ENCODE measurements around the gene CRLF1. TPM values are rescaled to one million over a fixed set of nuclear protein-coding genes. Genes with fewer than 3 reads are reported as not detected.
"Not testable (repeated sequence)": the region's sequence is repeated elsewhere in the genome, so short reads cannot be mapped to it uniquely, and the experiment has no call there.

CRLF1 gene
- polyA plus RNA-seq, 2 of the 4 experiments (the other 2 are of a cell fraction): 0.37 to 2.5 TPM

- H3K4me3 ChIP-seq: no peak overlapping the region
- no peak overlapping the region; a peak in 1 of 6 replicates for H3K27ac ChIP-seq
- no peaks in the 10 kb centered on the region for H3K9me3 ChIP-seq
- 31% methylated on average over 6 of the region's 32 CpGs for WGBS (ENCODE audit: missing lambda C conversion rate)
- peak; percentile 65 to 85; a peak in 5 of 6 replicates for ATAC-seq
- no peak for FAIRE-seq
- H3K4me1 ChIP-seq: peaks cover 14% of the 10 kb centered on the region; the same call in 2 of the 3 replicates
- ChIA-PET POLR2A (no interaction called here), CTCF (interaction anchor here (0.8 to 2.4 kb wide), 7 partner anchors 9 to 264 kb away, joined by 3 to 11 read pairs (median 4); partner anchors contain the start of gene REX1BD)
- peak in 1 of 2 experiments; percentile 38 for DNase-seq (ENCODE audit: low read depth in 1 of 2, low spot score in 1 of 2)
- H3K4me2 ChIP-seq: no peak overlapping the region
- TF ChIP-seq CEBPB (IDR thresholded peaks at IDR 0.05) (no peak), CTCF (IDR thresholded peaks at IDR 0.05) (peak; percentile 10; the same call in 1 of the 3 replicates)
Measured at GRCh38 chr19:18603255-18603957, 3.2 kb downstream of the CRLF1 start.

- TF ChIP-seq ZFP36 (IDR thresholded peaks at IDR 0.05; ENCODE audit: borderline replicate concordance, partially characterized antibody) (no peak), HOXA7 (CRISPR knock-in tag; IDR thresholded peaks at IDR 0.05) (no peak), HEYL (CRISPR knock-in tag; IDR thresholded peaks at IDR 0.05) (no peak), HOXB5 (CRISPR knock-in tag; IDR thresholded peaks at IDR 0.05) (no peak), KDM1A (IDR thresholded peaks at IDR 0.05; ENCODE audit: low read depth) (no peak), E2F6 (IDR thresholded peaks at IDR 0.05; ENCODE audit: borderline replicate concordance, low read depth) (no peak), SMC3 (IDR thresholded peaks at IDR 0.05) (no peak), RAD21 (conservative IDR thresholded peaks at IDR 0.05 in 1 of 2, IDR thresholded peaks at IDR 0.05 in 1 of 2) (no peak), ZSCAN20 (CRISPR knock-in tag; IDR thresholded peaks at IDR 0.05) (no peak), CBX2 (IDR thresholded peaks at IDR 0.05; ENCODE audit: borderline replicate concordance, low read depth) (no peak), TFCP2L1 (CRISPR knock-in tag; IDR thresholded peaks at IDR 0.05) (no peak), EHMT2 (IDR thresholded peaks at IDR 0.05; ENCODE audit: low read depth) (no peak), CBX8 (IDR thresholded peaks at IDR 0.05) (no peak), FOSB (CRISPR knock-in tag; IDR thresholded peaks at IDR 0.05) (no peak), BHLHE40 (IDR thresholded peaks at IDR 0.05; ENCODE audit: low read depth, low read length) (no peak), CHD2 (IDR thresholded peaks at IDR 0.05; ENCODE audit: low read length, partially characterized antibody) (no peak), HOXB13 (CRISPR knock-in tag; IDR thresholded peaks at IDR 0.05; ENCODE audit: low read depth) (no peak)
- POLR2A ChIA-PET: no interaction called here
- DNase-seq (ENCODE audit: low read depth in 1 of 2, low spot score in 1 of 2) (no peak), ATAC-seq (no peak), FAIRE-seq (no peak)
- Histone ChIP-seq H3K9me3 (no peaks in the 10 kb centered on the region), H3K27ac (no peak overlapping the region), H3K4me2 (no peak overlapping the region), H3K4me3 (no peak overlapping the region), H3K4me1 (peaks cover 4% of the 10 kb centered on the region; the same call in 1 of the 3 replicates)
- 92% methylated on average over 4 of the region's 4 CpGs for WGBS (ENCODE audit: missing lambda C conversion rate)
- CTCF ChIA-PET: interaction anchor here (1.5 kb wide), 1 partner anchor 139 kb away, joined by 4 read pairs; no protein-coding TSS in a partner anchor
Measured at GRCh38 chr19:18601875-18602274, 4.7 kb downstream of the CRLF1 start.

GRCh38 chr19:18600692-18601397, 5.8 kb downstream of the CRLF1 start:
- H3K4me3 ChIP-seq; H3K9me3 ChIP-seq; FAIRE-seq; H3K4me2 ChIP-seq; H3K27ac ChIP-seq; ATAC-seq; DNase-seq (ENCODE audit: low read depth in 1 of 2, low spot score in 1 of 2); POLR2A ChIA-PET; H3K4me1 ChIP-seq: not testable (repeated sequence)
- CTCF ChIA-PET: interaction anchor here (3.8 kb wide), 1 partner anchor 246 kb away, joined by 13 read pairs; no protein-coding TSS in a partner anchor
- 86% methylated on average over 15 of the region's 15 CpGs for WGBS (ENCODE audit: missing lambda C conversion rate)
